ENCODE data around the gene ACADSB.

The ACADSB gene

GRCh38 chr10:123007558-123008354 lies 1.1 kb upstream of the ACADSB start:
- DNase-seq = no peak

- no peak for DNase-seq
Observed at GRCh38 chr10:123009105-123009820, 457 bp downstream of the ACADSB start.

GRCh38 chr10:123011987-123012386 lies 3.2 kb downstream of the ACADSB start:
- DNase-seq = no peak

GRCh38 chr10:123013456-123014419 lies 4.9 kb downstream of the ACADSB start:
- DNase-seq = no peak

GRCh38 chr10:123014772-123015171 lies 6.0 kb downstream of the ACADSB start:
- DNase-seq = no peak

GRCh38 chr10:123016228-123016627 lies 7.4 kb downstream of the ACADSB start:
- DNase-seq = no peak

GRCh38 chr10:123017421-123018165 lies 8.8 kb downstream of the ACADSB start:
- DNase-seq = no peak

GRCh38 chr10:123018531-123018930 lies 9.7 kb downstream of the ACADSB start:
- DNase-seq = no peak

- no peak for DNase-seq
Observed at GRCh38 chr10:123019264-123019663, 10.5 kb downstream of the ACADSB start.

GRCh38 chr10:123019941-123020703 lies 11.3 kb downstream of the ACADSB start:
- DNase-seq = no peak

GRCh38 chr10:123021517-123021916 lies 12.7 kb downstream of the ACADSB start:
- DNase-seq = no peak

- DNase-seq = no peak
Observed at GRCh38 chr10:123024540-123024939, 15.7 kb downstream of the ACADSB start.

GRCh38 chr10:123026302-123026701 lies 17.5 kb downstream of the ACADSB start:
- DNase-seq = no peak

- no peak for DNase-seq
Observed at GRCh38 chr10:123027861-123028260, 19.1 kb downstream of the ACADSB start.

GRCh38 chr10:123031124-123031523 lies 22.3 kb downstream of the ACADSB start:
- DNase-seq = no peak

- DNase-seq = no peak
Observed at GRCh38 chr10:123034332-123034731, 25.5 kb downstream of the ACADSB start.

- DNase-seq = no peak
Observed at GRCh38 chr10:123035467-123036086, 26.8 kb downstream of the ACADSB start.

- DNase-seq = no peak
Observed at GRCh38 chr10:123038782-123039631, 30.2 kb downstream of the ACADSB start.

- DNase-seq = no peak
Observed at GRCh38 chr10:123039632-123039930, 30.8 kb downstream of the ACADSB start.

- DNase-seq = no peak
Observed at GRCh38 chr10:123042708-123043408, 34.1 kb downstream of the ACADSB start.
